HG03097 (cell line): ENCODE measurements around the gene NOX5.

ENCODE experiments used
- ATAC-seq: cut with Tn5 transposase; IDR thresholded peaks from one replicate; pipeline ENCODE4 v1.9.1; 2021; ENCODE audit not compliant: unreplicated experiment, low FRiP score

NOX5 gene

GRCh38 chr15:69076756-69077155 is 62.3 kb downstream of the NOX5 start:
- ATAC-seq, result no peak

GRCh38 chr15:69078638-69079037 is 64.1 kb downstream of the NOX5 start:
- ATAC-seq, result no peak

GRCh38 chr15:69080295-69081248 is 66.1 kb downstream of the NOX5 start:
- ATAC-seq, result no peak

GRCh38 chr15:69081310-69082004 is 67.0 kb downstream of the NOX5 start:
- ATAC-seq, result no peak

- no peak for ATAC-seq
Measured at GRCh38 chr15:69082021-69082502, 67.6 kb downstream of the NOX5 start.

- ATAC-seq, result no peak
Measured at GRCh38 chr15:69082554-69082953, 68.1 kb downstream of the NOX5 start.

GRCh38 chr15:69084404-69085030 is 70.0 kb downstream of the NOX5 start:
- no peak for ATAC-seq

- no peak for ATAC-seq
Measured at GRCh38 chr15:69085325-69086081, 71.0 kb downstream of the NOX5 start.

- ATAC-seq, result no peak
Measured at GRCh38 chr15:69086427-69087204, 72.1 kb downstream of the NOX5 start.

- ATAC-seq, result no peak
Measured at GRCh38 chr15:69087366-69087976, 73.0 kb downstream of the NOX5 start.

- no peak for ATAC-seq
Measured at GRCh38 chr15:69088300-69088965, 73.9 kb downstream of the NOX5 start.

- no peak for ATAC-seq
Measured at GRCh38 chr15:69089258-69089657, 74.8 kb downstream of the NOX5 start.

GRCh38 chr15:69090197-69090948 is 75.9 kb downstream of the NOX5 start:
- ATAC-seq, result no peak

- no peak for ATAC-seq
Measured at GRCh38 chr15:69091654-69092053, 77.2 kb downstream of the NOX5 start.

- ATAC-seq, result no peak
Measured at GRCh38 chr15:69092159-69092558, 77.7 kb downstream of the NOX5 start.

- ATAC-seq, result no peak
Measured at GRCh38 chr15:69093127-69093526, 78.6 kb downstream of the NOX5 start.

- no peak for ATAC-seq
Measured at GRCh38 chr15:69093614-69094013, 79.1 kb downstream of the NOX5 start.
